Keratinocyte (primary cell): Measurements from ENCODE around the gene ARHGAP10.

ENCODE experiments used
- CTCF ChIP-seq, 3 experiments: IDR thresholded peaks in 1 of 3; conservative IDR thresholded peaks in 1 of 3; optimal IDR thresholded peaks in 1 of 3; 2 replicates in 2 of 3; 3 replicates in 1 of 3; pipeline versions ENCODE3 to v1.5.1; 2011; ENCODE audit warnings: low read length in 3 of 3, mild to moderate bottlenecking in 3 of 3, moderate library complexity in 2 of 3, control low read depth in 1 of 3, inconsistent platforms in 1 of 3; ENCODE audit not compliant: insufficient read depth in 2 of 3; ENCODE audit errors: extremely low read depth in 1 of 3
- EZH2 ChIP-seq: IDR thresholded peaks from one replicate; pipeline ENCODE4 v1.6.1; 2012; ENCODE audit warnings: inconsistent platforms, mild to moderate bottlenecking, low read length, moderate library complexity

DNA sequence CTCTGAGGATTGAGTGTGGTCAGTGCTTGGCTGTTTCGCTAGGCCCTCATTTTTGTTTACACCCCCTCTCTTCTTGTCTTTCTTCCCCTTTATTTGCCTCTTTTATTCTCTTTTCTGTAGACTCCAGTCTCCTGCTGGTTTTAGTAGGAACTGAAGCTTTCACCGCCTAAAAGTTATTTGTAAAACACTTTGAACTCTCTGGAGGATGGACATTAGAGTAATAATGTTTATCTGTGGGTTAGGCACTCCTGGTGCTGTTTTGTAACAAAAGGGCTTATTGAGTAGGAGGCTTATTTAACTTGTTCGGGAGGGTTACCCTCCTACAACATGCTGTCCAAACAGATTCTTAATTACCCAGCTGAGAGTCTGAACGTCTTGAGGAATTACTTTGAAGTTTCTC is 1.6 kb upstream of the ARHGAP10 start:
- TF ChIP-seq CTCF (optimal IDR thresholded peaks at IDR 0.05 in 1 of 3, IDR thresholded peaks at IDR 0.05 in 1 of 3, conservative IDR thresholded peaks at IDR 0.05 in 1 of 3; ENCODE audit: extremely low read depth in 1 of 3, insufficient read depth in 2 of 3, low read length in 3 of 3) = no peak
- no peak for TF ChIP-seq EZH2
